Ovary (tissue), 3 donors: ENCODE data around the gene GPATCH1.

Experiments
- CTCF ChIP-seq, 3 donors: fragments of 450-650 bp in 2 of 3; fragments of 200-600 bp in 1 of 3; IDR thresholded peaks; one replicate each; pipeline versions ENCODE4 v1.5.1 to v1.8.0; 2016 to 2022; ENCODE audit warnings: antibody characterized with exemption in 3 of 3, mild to moderate bottlenecking in 1 of 3
- POLR2A ChIP-seq: fragments of 450-650 bp; IDR thresholded peaks from one replicate; pipeline ENCODE4 v1.6.1; 2017; ENCODE audit warnings: antibody characterized with exemption, mild to moderate bottlenecking, moderate library complexity
- donor health status: DM: no; HTN: no; CAD: no.

GRCh38 chr19:33039815-33040214 is 41.2 kb upstream of the GPATCH1 start:
- TF ChIP-seq CTCF (IDR thresholded peaks at IDR 0.05) (no peak), POLR2A (no peak)
